Measurements from ENCODE around the gene CPHXL.

DNA sequence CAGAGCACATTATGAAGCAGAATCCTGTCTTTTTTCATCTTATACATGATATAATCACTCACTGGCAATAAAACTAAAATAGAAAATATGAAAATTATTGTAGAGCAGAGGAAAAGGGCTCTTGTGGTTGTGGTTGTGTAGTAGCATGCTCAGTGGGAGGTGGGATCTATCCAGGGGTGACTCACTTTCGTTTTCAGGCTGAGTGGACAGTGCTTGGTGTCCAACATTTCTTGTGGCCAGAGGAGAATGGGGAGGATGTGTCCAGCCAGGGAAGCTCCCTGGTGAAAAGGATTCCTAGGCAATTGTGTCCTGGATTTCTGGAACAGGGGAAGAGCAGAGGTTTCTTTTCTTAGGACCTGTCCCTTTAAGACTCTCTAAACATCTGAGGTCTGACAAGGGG is 31.9 kb upstream of the CPHXL start:
- TF ChIP-seq, protein P1, sequence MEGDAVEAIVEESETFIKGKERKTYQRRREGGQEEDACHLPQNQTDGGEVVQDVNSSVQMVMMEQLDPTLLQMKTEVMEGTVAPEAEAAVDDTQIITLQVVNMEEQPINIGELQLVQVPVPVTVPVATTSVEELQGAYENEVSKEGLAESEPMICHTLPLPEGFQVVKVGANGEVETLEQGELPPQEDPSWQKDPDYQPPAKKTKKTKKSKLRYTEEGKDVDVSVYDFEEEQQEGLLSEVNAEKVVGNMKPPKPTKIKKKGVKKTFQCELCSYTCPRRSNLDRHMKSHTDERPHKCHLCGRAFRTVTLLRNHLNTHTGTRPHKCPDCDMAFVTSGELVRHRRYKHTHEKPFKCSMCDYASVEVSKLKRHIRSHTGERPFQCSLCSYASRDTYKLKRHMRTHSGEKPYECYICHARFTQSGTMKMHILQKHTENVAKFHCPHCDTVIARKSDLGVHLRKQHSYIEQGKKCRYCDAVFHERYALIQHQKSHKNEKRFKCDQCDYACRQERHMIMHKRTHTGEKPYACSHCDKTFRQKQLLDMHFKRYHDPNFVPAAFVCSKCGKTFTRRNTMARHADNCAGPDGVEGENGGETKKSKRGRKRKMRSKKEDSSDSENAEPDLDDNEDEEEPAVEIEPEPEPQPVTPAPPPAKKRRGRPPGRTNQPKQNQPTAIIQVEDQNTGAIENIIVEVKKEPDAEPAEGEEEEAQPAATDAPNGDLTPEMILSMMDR (conservative IDR thresholded peaks at IDR 0.05 in 1 of 2, IDR thresholded peaks at IDR 0.05 in 1 of 2; ENCODE audit: low read depth in 1 of 2, low read length in 2 of 2), result no peak
- no peak for TF ChIP-seq EZH2 (IDR thresholded peaks at IDR 0.05; ENCODE audit: low read length, missing control alignments)

Data from fibroblast of lung (primary cell).